22Rv1 (cell line): Measurements from ENCODE around the gene RNGTT.

ENCODE experiments used
- H3K27ac ChIP-seq: fragments of 450-650 bp; 2 replicates; pipeline ENCODE4 v1.5.1; 2017
- ZFX ChIP-seq: fragments of 450-650 bp; IDR thresholded peaks from 2 replicates; pipeline ENCODE4 v1.6.1; 2017; ENCODE audit warnings: antibody characterized with exemption, borderline replicate concordance
- TF ChIP-seq, protein P1 (sequence below): fragments of 450-650 bp; IDR thresholded peaks from 2 replicates; pipeline ENCODE4 v1.5.1; 2017; ENCODE audit warnings: mild to moderate bottlenecking

RNGTT gene

DNA sequence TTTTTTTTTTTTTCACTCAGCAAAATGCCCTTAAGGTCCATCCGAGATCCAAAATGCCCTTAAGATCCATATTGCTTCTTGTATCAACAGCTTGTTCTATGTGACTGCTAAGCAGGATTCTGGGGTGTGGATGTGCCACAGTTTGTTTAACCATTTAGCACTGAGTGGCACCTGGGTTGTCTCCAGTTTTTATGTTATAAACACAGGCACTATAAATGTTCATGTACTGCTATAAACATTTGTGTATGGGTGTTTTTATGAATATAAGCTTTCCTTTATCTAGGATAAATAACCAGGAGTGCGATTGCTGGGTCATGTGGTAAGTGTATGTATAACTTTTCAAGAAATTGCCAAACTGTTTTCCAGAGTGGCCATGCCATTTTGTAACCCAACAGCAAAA, 386.0 kb downstream of the RNGTT start:
- no peak overlapping the region for H3K27ac ChIP-seq
- TF ChIP-seq, protein P1, sequence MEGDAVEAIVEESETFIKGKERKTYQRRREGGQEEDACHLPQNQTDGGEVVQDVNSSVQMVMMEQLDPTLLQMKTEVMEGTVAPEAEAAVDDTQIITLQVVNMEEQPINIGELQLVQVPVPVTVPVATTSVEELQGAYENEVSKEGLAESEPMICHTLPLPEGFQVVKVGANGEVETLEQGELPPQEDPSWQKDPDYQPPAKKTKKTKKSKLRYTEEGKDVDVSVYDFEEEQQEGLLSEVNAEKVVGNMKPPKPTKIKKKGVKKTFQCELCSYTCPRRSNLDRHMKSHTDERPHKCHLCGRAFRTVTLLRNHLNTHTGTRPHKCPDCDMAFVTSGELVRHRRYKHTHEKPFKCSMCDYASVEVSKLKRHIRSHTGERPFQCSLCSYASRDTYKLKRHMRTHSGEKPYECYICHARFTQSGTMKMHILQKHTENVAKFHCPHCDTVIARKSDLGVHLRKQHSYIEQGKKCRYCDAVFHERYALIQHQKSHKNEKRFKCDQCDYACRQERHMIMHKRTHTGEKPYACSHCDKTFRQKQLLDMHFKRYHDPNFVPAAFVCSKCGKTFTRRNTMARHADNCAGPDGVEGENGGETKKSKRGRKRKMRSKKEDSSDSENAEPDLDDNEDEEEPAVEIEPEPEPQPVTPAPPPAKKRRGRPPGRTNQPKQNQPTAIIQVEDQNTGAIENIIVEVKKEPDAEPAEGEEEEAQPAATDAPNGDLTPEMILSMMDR, result no peak
- TF ChIP-seq ZFX, result no peak

GRCh38 chr6:88575536-88575935, 387.9 kb downstream of the RNGTT start:
- no peak overlapping the region for H3K27ac ChIP-seq
- no peak for TF ChIP-seq ZFX
- TF ChIP-seq, protein P1, result no peak

- no peak for TF ChIP-seq ZFX
- TF ChIP-seq, protein P1, result no peak
- H3K27ac ChIP-seq, result no peak overlapping the region
These were observed 388.8 kb downstream of the RNGTT start for GRCh38 chr6:88574651-88575050.

GRCh38 chr6:88574031-88574430, 389.4 kb downstream of the RNGTT start:
- no peak overlapping the region for H3K27ac ChIP-seq
- TF ChIP-seq, protein P1, result no peak
- no peak for TF ChIP-seq ZFX

- TF ChIP-seq, protein P1, result no peak
- no peak for TF ChIP-seq ZFX
- H3K27ac ChIP-seq, result no peak overlapping the region
These were observed 389.9 kb downstream of the RNGTT start for GRCh38 chr6:88573561-88573960.

DNA sequence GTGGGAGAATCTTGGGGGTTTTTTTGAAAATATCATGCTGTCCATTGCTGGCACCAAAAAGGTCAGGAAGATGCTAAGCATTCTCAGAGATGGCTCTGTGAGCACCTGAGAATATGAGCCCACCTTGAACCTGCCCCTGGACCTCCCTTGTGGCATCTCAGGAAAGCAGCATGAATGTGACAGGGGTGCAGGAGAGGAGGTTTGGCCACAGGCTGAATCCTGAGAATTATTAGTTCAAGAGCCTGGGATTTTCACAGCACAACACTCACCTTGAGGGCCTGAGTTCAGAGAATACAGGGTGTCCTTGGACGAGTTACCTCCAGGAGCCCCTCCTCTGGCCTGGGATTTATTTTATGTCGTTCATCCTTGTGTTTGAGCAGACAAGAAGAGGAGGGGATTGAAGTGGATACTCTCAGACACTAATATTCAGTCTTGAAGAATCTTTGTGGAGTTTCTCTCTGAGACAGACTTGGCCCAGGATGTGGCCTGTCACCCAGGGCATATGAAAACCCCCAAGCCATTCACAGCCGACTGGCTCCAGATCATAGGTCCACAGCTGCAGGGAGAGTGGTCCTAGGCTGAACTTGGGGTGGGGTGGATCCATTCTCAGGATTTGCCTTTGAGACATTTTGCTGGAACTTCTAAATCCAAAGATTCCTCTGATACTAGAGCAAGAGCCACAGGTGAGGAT, 390.8 kb downstream of the RNGTT start:
- no peak overlapping the region for H3K27ac ChIP-seq
- TF ChIP-seq, protein P1, result no peak
- TF ChIP-seq ZFX, result no peak

DNA sequence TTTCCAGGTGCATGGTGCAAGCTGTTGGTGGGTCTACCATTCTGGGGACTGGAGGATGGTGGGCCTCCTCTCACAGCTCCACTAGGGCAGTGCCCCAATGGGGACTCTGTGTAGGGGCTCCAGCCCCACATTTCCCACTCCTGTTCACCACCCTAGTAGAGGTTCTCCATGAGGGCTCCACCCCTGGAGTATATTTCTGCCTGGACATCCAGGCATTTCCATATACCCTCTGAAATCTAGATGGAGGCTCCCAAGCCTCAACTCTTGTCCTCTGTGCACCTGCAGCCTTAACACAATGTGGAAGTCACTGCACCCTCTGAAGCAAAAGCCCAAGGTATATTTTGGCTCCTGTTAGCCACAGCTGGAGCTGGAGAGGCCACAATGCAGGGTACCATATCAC, 393.5 kb downstream of the RNGTT start:
- no peak overlapping the region for H3K27ac ChIP-seq
- TF ChIP-seq ZFX, result no peak
- TF ChIP-seq, protein P1, result no peak
